Uterus (tissue), 4 donors: ENCODE data around the gene HSD3B7. TPM values are rescaled to one million over a fixed set of nuclear protein-coding genes. Genes with fewer than 3 reads are reported as not detected.

ENCODE experiments used
- DNase-seq, 2 donors: peaks; one replicate each; pipeline ENCODE4 v3.0.0-alpha.2; 2019 to 2020
- H3K27ac ChIP-seq, 2 donors: fragments of 200-600 bp; sonication (generic); 1 replicate in 1 of 2; 2 replicates in 1 of 2; pipeline ENCODE4 v1.5.1; 2016 to 2018
- H3K27me3 ChIP-seq, 2 donors: fragments of 200-600 bp; sonication (generic); one replicate each; pipeline ENCODE4 v1.5.1; 2018 to 2019; ENCODE audit warnings: control low read depth in 1 of 2
- H3K36me3 ChIP-seq, 2 donors: fragments of 200-600 bp; sonication (generic); one replicate each; pipeline ENCODE4 v1.5.1; 2019; ENCODE audit warnings: control low read depth in 1 of 2
- H3K4me1 ChIP-seq, 2 donors: fragments of 200-600 bp; sonication (generic); one replicate each; pipeline ENCODE4 v1.5.1; 2018 to 2019; ENCODE audit warnings: control low read depth in 1 of 2
- H3K4me3 ChIP-seq, 2 donors: fragments of 200-600 bp; sonication (generic); 1 replicate in 1 of 2; 2 replicates in 1 of 2; pipeline ENCODE4 v1.5.1; 2018 to 2019; ENCODE audit warnings: mild to moderate bottlenecking in 1 of 2
- H3K9me3 ChIP-seq, 2 donors: fragments of 200-600 bp; sonication (generic); one replicate each; pipeline ENCODE4 v1.5.1; 2019; ENCODE audit warnings: control low read depth in 1 of 2
- CTCF ChIP-seq, 4 experiments: fragments of 200-600 bp in 2 of 4; fragments of 450-650 bp in 2 of 4; sonication (generic) in 2 of 4; IDR thresholded peaks; one replicate each; pipeline ENCODE4 v1.5.1; 2016 to 2019; ENCODE audit warnings: antibody characterized with exemption in 4 of 4, mild to moderate bottlenecking in 2 of 4, moderate library complexity in 1 of 4
- POLR2A ChIP-seq, 2 donors: fragments of 450-650 bp; IDR thresholded peaks; one replicate each; pipeline ENCODE4 v1.6.1; 2016; ENCODE audit warnings: antibody characterized with exemption in 2 of 2, mild to moderate bottlenecking in 1 of 2, moderate library complexity in 1 of 2
- intact Hi-C: fragments of 100-400 bp; cut with DNase I; formaldehyde crosslinking; loops from one replicate; pipeline ENCODE4 v1.15.1; 2023; ENCODE audit warnings: low total_unique reads
- total RNA-seq, 4 donors: library from RNA; depleted of rRNA in 3 of 4; stranded (reverse); fragments of >200 nt in 3 of 4; gene quantifications; one replicate each; pipeline versions ENCODE4 v1.1.0 to v1.2.4, GENCODE V29; 2014 to 2023
- donor health status: DM: yes; HTN: yes; CAD: no.

The HSD3B7 gene
- total RNA-seq, 4 donors from 2014 or later: 7.2 to 18.0 (median 11.3) TPM

- Histone ChIP-seq H3K4me1 (peaks cover 0 to 7% of the 10 kb centered on the region in 2 donors), H3K27me3 (no peaks in the 10 kb centered on the region), H3K36me3 (no peaks in the 10 kb centered on the region), H3K4me3 (no peak overlapping the region), H3K9me3 (no peaks in the 10 kb centered on the region), H3K27ac (no peak overlapping the region)
- intact Hi-C loops: loop anchor here (10.0 kb wide), 1 partner anchor 458 kb away; the partner anchor contains the start of gene ZNF843
- no peak for TF ChIP-seq POLR2A (IDR thresholded peaks at IDR 0.05)
- TF ChIP-seq CTCF (IDR thresholded peaks at IDR 0.05): no peak
- no peak for DNase-seq
These were observed 1.4 kb downstream of the HSD3B7 start for GRCh38 chr16:30986129-30986991.

GRCh38 chr16:30987581-30988190 lies 2.7 kb downstream of the HSD3B7 start:
- intact Hi-C loops: loop anchor here (10.0 kb wide), 1 partner anchor 457 kb away; the partner anchor contains the start of gene ZNF843
- TF ChIP-seq CTCF (IDR thresholded peaks at IDR 0.05) (no peak), POLR2A (IDR thresholded peaks at IDR 0.05) (no peak)
- Histone ChIP-seq H3K4me3 (no peak overlapping the region), H3K36me3 (no peaks in the 10 kb centered on the region), H3K4me1 (peaks cover 0 to 7% of the 10 kb centered on the region in 2 donors), H3K27me3 (no peaks in the 10 kb centered on the region), H3K9me3 (no peaks in the 10 kb centered on the region), H3K27ac (no peak overlapping the region)
- no peak for DNase-seq

- DNase-seq: no peak
- TF ChIP-seq POLR2A (IDR thresholded peaks at IDR 0.05) (no peak), CTCF (IDR thresholded peaks at IDR 0.05) (no peak)
- Histone ChIP-seq H3K36me3 (no peaks in the 10 kb centered on the region), H3K9me3 (no peaks in the 10 kb centered on the region), H3K27me3 (no peaks in the 10 kb centered on the region), H3K4me3 (no peak overlapping the region), H3K4me1 (peaks cover 0 to 7% of the 10 kb centered on the region in 2 donors), H3K27ac (no peak overlapping the region)
- intact Hi-C loops: loop anchor here (10.0 kb wide), 1 partner anchor 455 kb away; the partner anchor contains the start of gene ZNF843
These were observed 4.6 kb downstream of the HSD3B7 start for GRCh38 chr16:30989469-30990047.

DNA sequence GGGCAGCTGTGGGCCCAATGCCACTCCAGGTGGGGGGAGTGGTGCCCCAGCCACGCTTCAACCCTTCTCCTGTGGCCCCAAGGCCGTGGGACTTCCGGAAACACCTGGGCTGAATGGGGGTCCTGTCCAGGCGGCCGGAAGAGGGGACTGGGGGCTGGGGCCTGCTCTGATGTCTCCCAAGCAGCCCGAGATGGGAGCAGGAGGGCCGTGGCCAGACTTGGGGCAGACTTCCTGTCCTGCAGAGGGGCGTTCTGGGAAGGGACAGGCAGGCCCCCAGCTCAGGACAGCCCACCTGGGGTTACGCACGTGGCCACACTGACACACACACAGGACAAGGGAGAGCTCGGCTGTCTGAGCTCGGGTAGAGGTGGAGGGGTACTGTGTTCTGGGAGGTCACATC lies 5.1 kb downstream of the HSD3B7 start:
- Histone ChIP-seq H3K27ac (no peak overlapping the region), H3K9me3 (no peaks in the 10 kb centered on the region), H3K4me3 (no peak overlapping the region), H3K27me3 (no peaks in the 10 kb centered on the region), H3K4me1 (peaks cover 0 to 7% of the 10 kb centered on the region in 2 donors), H3K36me3 (no peaks in the 10 kb centered on the region)
- intact Hi-C loops: no loop called here
- TF ChIP-seq CTCF (IDR thresholded peaks at IDR 0.05) (no peak), POLR2A (IDR thresholded peaks at IDR 0.05) (no peak)
- no peak for DNase-seq
